HepG2 (cell line): ENCODE results near the gene APOA1. TPM values are rescaled to one million over a fixed set of nuclear protein-coding genes. Genes with fewer than 3 reads are reported as not detected.

ENCODE experiments used
- FIP1L1 ChIP-seq: fragments of 200-400 bp; formaldehyde crosslinking; IDR thresholded peaks from 2 replicates; pipeline ENCODE4 v1.6.1; 2018; ENCODE audit warnings: low read depth, mild to moderate bottlenecking, low read length, moderate library complexity, borderline replicate concordance; ENCODE audit not compliant: insufficient read depth
- FOXP4 ChIP-seq: sonication (generic); formaldehyde crosslinking; IDR thresholded peaks from 2 replicates; pipeline ENCODE4 v1.4.0; 2020; ENCODE audit warnings: missing genetic modification reagents
- HMGA1 ChIP-seq: sonication (generic); formaldehyde crosslinking; conservative IDR thresholded peaks from 2 replicates; pipeline ENCODE4 v1.4.0; 2020; ENCODE audit warnings: missing genetic modification reagents
- MYNN ChIP-seq: sonication (generic); formaldehyde crosslinking; IDR thresholded peaks from 2 replicates; pipeline ENCODE4 v1.4.0; 2020; ENCODE audit warnings: mild to moderate bottlenecking, low read depth, missing genetic modification reagents
- MYPOP ChIP-seq: sonication (generic); formaldehyde crosslinking; IDR thresholded peaks from 2 replicates; pipeline ENCODE4 v1.8.1; 2023; ENCODE audit warnings: mild to moderate bottlenecking, moderate library complexity, missing genetic modification reagents
- SAP130 ChIP-seq: IDR thresholded peaks from 2 replicates; pipeline ENCODE4 v1.6.1; 2016; ENCODE audit warnings: low read depth
- SMAD1 ChIP-seq: sonication (generic); formaldehyde crosslinking; IDR thresholded peaks from 2 replicates; pipeline ENCODE4 v1.4.0; 2020; ENCODE audit warnings: missing genetic modification reagents, low read depth, mild to moderate bottlenecking, borderline replicate concordance
- SYNCRIP ChIP-seq: fragments of 200-400 bp; formaldehyde crosslinking; IDR thresholded peaks from 2 replicates; pipeline ENCODE4 v1.6.1; 2018; ENCODE audit warnings: mild to moderate bottlenecking, low read depth, low read length; ENCODE audit not compliant: insufficient read depth
- ZBTB14 ChIP-seq: sonication (generic); formaldehyde crosslinking; IDR thresholded peaks from 2 replicates; pipeline ENCODE4 v1.4.0; 2020; ENCODE audit warnings: missing genetic modification reagents
- ZBTB33 ChIP-seq: sonication (generic); formaldehyde crosslinking; IDR thresholded peaks from 2 replicates; pipeline ENCODE4 v1.4.0; 2020; ENCODE audit warnings: missing genetic modification reagents
- ZBTB7A ChIP-seq: sonication (generic); formaldehyde crosslinking; IDR thresholded peaks from 2 replicates; pipeline ENCODE4 v1.8.0; 2022; ENCODE audit warnings: mild to moderate bottlenecking, missing genetic modification reagents
- ZNF230 ChIP-seq: sonication (generic); formaldehyde crosslinking; IDR thresholded peaks from 2 replicates; pipeline ENCODE4 v1.4.0; 2020; ENCODE audit warnings: mild to moderate bottlenecking, missing genetic modification reagents
- ZNF513 ChIP-seq: sonication (generic); formaldehyde crosslinking; conservative IDR thresholded peaks from 2 replicates; pipeline ENCODE4 v1.5.0; 2020; ENCODE audit warnings: missing genetic modification reagents
- ZNF547 ChIP-seq: sonication (generic); formaldehyde crosslinking; IDR thresholded peaks from 2 replicates; pipeline ENCODE4 v1.5.1; 2020; ENCODE audit warnings: mild to moderate bottlenecking, missing genetic modification reagents
- ZSCAN9 ChIP-seq: IDR thresholded peaks from 2 replicates; pipeline ENCODE4 v1.6.1; 2016; ENCODE audit warnings: borderline replicate concordance
- polyA plus RNA-seq, 8 experiments: library from polyadenylated mRNA; depleted of rRNA in 3 of 8; stranded (reverse) in 7 of 8; unstranded in 1 of 8; fragments of >200 nt; fragmentation: Illumina TruSeq in 4 of 8; extraction: Trizol in 4 of 8; gene quantifications; 2 replicates each; pipeline versions ENCODE4 v1.2.1 to v1.2.3, GENCODE V29; 2011 to 2016; ENCODE audit warnings: low read depth in 4 of 8, missing spikeins in 1 of 8, mixed read lengths in 1 of 8; ENCODE audit not compliant: insufficient read depth in 1 of 8
- total RNA-seq, 5 experiments: library from RNA; depleted of rRNA; stranded (reverse); fragments of >200 nt; fragmentation: Illumina TruSeq; extraction: Trizol; gene quantifications; 2 replicates each; pipeline ENCODE4 v1.2.3, GENCODE V29; 2016; ENCODE audit warnings: low read depth in 1 of 5
- TF ChIP-seq, protein P1 (sequence below): sonication (generic); formaldehyde crosslinking; conservative IDR thresholded peaks from 2 replicates; pipeline ENCODE4 v1.4.0; 2020; ENCODE audit warnings: missing genetic modification reagents
- TF ChIP-seq, protein P2 (sequence below): sonication (generic); formaldehyde crosslinking; IDR thresholded peaks from 2 replicates; pipeline ENCODE4 v1.9.0; 2021; ENCODE audit warnings: missing genetic modification reagents, borderline replicate concordance

APOA1 gene
- total and polyA plus RNA-seq, 2 of the 13 experiments (the other 11 are each of a cell fraction or from before 2014, with no cell fraction given), result 1,973 to 5,485 TPM

- no peak for TF ChIP-seq ZNF513
- TF ChIP-seq, protein P1, sequence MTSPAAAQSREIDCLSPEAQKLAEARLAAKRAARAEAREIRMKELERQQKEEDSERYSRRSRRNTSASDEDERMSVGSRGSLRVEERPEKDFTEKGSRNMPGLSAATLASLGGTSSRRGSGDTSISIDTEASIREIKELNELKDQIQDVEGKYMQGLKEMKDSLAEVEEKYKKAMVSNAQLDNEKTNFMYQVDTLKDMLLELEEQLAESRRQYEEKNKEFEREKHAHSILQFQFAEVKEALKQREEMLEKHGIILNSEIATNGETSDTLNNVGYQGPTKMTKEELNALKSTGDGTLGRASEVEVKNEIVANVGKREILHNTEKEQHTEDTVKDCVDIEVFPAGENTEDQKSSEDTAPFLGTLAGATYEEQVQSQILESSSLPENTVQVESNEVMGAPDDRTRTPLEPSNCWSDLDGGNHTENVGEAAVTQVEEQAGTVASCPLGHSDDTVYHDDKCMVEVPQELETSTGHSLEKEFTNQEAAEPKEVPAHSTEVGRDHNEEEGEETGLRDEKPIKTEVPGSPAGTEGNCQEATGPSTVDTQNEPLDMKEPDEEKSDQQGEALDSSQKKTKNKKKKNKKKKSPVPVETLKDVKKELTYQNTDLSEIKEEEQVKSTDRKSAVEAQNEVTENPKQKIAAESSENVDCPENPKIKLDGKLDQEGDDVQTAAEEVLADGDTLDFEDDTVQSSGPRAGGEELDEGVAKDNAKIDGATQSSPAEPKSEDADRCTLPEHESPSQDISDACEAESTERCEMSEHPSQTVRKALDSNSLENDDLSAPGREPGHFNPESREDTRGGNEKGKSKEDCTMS (CRISPR knock-in tag), result no peak
- no peak for TF ChIP-seq ZSCAN9
- no peak for TF ChIP-seq FOXP4 (CRISPR knock-in tag)
- no peak for TF ChIP-seq ZBTB7A (CRISPR knock-in tag)
- TF ChIP-seq, protein P2, sequence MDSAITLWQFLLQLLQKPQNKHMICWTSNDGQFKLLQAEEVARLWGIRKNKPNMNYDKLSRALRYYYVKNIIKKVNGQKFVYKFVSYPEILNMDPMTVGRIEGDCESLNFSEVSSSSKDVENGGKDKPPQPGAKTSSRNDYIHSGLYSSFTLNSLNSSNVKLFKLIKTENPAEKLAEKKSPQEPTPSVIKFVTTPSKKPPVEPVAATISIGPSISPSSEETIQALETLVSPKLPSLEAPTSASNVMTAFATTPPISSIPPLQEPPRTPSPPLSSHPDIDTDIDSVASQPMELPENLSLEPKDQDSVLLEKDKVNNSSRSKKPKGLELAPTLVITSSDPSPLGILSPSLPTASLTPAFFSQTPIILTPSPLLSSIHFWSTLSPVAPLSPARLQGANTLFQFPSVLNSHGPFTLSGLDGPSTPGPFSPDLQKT, result no peak
- TF ChIP-seq SMAD1 (CRISPR knock-in tag), result 0 out of 2 replicates have a peak, but pooled peaks have one; percentile 22
- no peak for TF ChIP-seq ZNF547 (CRISPR knock-in tag)
- TF ChIP-seq MYNN (CRISPR knock-in tag), result no peak
- TF ChIP-seq FIP1L1, result no peak
- no peak for TF ChIP-seq MYPOP (CRISPR knock-in tag)
- no peak for TF ChIP-seq ZNF230 (CRISPR knock-in tag)
- no peak for TF ChIP-seq ZBTB14 (CRISPR knock-in tag)
- TF ChIP-seq HMGA1, result no peak
- TF ChIP-seq ZBTB33 (CRISPR knock-in tag), result no peak
- no peak for TF ChIP-seq SAP130 (CRISPR knock-in tag)
- no peak for TF ChIP-seq SYNCRIP
These were observed 23.5 kb downstream of the APOA1 start (continued) for GRCh38 chr11:116813781-116814471.
